NCI-H2029 (cell line): ENCODE results near the gene NCOA1.

Experiments used
- DNase-seq: peaks from one replicate; lab custom pipeline; 2025; lab: John Stamatoyannopoulos, UW

Gene NCOA1

DNA sequence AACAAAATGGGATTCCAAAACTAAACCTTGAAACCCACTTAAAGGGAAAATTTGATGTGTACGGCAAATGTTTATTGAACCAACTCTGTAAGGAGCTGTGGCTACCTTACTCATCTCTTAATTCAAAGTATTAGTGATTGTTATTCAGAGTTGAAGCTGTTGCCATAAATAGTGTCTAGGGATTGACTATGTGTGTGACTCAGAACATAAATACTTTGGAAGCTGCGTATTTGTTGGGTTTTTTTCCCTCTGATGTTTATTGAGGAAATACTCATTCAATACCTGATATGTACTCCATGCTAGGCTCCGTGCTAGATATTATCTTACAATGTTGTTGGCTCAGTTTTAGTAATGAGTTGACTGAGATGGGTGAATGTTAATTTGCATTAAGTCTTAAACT is 211.7 kb downstream of the NCOA1 start:
- DNase-seq = no peak

DNA sequence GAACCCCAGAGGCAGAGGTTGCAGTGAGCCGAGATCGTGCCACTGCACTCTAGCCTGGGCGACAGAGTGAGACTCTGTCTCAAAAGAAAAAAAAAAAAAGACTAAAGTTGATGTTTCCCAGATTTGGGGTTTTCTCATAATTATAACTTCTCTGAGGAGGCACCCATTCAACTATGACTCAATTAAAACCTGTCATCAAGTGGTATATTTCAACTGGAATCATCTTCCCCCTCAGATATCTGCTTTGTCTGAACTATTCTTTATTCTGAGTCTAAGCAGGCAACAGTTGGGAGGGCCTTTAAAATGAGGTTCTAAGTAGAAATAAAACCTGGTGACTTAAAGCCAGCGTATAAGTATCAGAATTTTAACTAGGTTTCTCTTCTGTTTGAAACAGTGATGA is 213.6 kb downstream of the NCOA1 start:
- no peak for DNase-seq

DNA sequence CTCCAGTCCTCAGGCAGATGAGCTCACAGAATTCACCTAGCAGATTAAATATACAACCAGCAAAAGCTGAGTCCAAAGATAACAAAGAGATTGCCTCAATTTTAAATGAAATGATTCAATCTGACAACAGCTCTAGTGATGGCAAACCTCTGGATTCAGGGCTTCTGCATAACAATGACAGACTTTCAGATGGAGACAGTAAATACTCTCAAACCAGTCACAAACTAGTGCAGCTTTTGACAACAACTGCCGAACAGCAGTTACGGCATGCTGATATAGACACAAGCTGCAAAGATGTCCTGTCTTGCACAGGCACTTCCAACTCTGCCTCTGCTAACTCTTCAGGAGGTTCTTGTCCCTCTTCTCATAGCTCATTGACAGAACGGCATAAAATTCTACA is 216.1 kb downstream of the NCOA1 start:
- no peak for DNase-seq

DNA sequence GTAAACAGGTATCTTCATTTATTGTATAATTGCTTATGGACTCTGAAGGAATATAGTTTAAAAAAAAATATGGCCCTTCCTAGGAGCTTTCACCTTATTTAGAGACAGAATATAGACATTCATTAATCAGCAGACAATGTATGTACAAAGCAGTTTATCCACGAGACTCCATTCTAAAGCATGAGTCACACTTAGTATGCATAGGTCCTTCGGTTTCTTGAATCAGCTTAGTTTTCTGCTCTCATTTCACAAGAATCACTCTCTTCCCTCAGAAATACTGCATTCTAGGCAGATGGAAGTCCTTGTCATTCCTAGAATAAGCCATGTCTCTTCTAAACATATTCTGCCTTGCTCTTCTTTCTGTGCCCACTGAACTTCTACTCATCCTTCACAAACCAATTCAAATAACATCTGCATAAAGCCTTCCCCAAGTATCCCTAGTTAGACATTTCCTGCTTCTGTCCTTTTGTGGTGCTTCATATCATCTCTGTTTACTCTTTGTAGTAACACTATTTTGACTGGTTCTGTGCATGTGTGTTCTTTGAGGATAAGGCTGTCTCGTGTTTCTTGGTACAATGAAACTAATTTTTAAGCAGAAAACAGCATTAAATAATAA is 217.6 kb downstream of the NCOA1 start:
- no peak for DNase-seq

DNA sequence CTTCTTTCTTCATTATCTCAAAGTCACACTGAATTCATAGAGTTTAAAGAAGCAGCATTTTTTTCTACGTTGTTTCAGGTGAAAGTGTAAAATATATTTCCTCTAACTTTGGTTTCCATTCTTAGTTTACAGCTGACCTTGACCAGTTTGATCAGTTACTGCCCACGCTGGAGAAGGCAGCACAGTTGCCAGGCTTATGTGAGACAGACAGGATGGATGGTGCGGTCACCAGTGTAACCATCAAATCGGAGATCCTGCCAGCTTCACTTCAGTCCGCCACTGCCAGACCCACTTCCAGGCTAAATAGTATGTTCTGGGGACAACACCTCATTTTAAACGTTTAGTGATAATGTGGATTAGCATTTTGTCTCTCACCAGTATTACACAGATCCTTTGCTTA is 219.8 kb downstream of the NCOA1 start:
- DNase-seq = no peak

DNA sequence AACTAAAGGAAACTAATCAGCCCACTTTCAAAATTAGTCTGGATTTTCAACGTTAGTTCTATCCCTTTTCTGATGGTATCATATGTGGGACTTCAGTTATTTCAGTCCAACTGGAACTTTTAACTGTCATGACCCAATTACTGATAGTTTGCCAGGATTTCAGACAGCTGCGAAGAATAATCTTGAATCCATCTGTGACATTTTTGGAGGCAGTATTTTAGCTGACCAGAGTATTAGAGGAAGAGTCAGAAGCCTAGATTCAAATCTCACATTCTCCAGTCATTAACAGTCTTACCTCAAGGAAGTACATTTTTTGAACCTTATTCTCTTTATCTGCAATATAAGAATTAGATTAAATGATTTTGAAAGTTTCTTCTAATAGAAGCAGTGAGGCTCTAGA is 220.8 kb downstream of the NCOA1 start:
- no peak for DNase-seq

DNA sequence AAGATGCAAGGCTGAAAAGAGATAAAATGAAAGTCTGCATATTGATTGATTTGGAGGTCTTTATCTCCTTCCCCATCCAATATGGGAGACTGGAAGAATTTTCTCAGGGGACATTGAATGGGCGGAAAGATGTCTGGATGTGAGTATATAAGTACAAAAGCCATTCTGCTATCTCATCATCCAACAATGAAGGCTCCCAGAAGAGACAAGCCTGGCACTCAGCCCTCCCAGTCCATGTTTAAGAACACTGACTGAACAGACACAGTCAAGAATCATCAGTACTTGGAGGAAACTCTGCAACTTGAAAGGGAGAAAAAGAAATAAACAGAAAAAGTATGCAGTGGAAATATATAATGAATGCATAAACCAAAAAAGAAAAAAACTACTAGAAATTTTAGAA is 221.2 kb downstream of the NCOA1 start:
- DNase-seq = no peak

DNA sequence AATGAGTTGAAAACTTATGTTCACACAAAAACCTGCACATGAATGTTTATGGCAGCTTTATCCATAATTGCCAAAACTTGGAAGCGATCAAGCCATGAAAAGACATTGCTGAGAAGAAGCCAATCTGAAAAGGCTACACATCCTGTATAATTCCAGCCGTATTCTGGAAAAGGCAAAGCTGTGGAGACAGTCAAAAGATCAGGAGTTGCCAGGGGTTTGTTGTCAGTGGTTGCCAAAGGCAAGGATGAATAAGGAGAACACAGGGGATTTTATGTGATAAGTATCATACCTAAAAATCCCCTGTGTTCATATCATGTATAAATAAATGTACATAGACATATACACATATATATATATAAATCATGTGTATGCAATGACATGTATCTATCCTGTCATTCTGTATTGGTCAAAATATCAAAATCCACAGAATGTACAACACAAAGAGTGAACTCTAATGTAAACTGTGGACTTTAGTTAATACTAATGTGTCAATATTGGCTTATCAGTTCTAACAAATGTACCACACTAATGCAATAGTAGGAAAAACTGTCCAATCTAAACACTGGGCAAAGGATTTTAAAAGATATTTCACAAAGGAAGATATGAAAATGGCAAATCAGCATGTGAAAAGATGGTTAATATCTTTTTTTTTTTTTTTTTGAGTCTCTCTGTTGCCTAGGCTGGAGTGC is 226.4 kb downstream of the NCOA1 start:
- DNase-seq = no peak

DNA sequence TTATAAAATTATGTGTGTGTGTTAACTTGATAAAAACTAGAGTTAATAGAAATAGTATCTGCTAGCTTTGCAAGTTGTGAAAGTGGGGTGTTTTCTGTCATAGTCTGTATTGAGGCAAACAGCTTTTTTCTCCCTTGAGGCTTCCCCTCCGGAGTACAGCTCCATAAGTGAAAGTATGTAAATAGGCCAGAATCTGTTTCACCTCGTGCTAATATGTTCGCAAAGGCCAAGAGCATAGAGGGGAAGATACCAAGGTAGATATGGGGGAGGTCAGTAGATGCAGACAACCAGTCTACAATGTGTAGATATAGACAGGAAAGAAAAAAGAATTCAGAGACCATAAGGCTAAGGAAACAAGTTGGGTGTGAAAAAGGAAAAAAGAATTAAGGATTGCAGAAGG is 229.3 kb downstream of the NCOA1 start:
- no peak for DNase-seq

DNA sequence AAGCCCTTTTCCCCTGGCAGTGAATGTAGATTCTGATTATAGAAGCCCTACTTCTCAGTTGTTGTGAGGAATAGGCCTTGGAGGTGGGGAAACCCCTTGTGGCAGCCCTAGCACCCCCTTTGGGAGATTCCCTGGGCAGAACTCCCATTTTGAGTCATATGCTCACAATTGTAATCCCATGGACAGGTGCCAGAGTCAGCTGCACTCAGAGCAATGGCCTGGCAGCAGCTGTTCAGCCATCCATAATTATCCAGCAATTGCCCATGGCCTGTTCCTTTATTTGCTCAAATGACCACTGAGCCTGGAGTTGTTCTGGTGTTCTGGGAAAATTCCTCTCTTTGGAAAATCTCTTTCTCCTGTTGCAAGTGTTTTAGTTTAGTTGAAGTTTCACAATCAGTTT is 230.4 kb downstream of the NCOA1 start:
- peak; percentile 58 for DNase-seq

DNA sequence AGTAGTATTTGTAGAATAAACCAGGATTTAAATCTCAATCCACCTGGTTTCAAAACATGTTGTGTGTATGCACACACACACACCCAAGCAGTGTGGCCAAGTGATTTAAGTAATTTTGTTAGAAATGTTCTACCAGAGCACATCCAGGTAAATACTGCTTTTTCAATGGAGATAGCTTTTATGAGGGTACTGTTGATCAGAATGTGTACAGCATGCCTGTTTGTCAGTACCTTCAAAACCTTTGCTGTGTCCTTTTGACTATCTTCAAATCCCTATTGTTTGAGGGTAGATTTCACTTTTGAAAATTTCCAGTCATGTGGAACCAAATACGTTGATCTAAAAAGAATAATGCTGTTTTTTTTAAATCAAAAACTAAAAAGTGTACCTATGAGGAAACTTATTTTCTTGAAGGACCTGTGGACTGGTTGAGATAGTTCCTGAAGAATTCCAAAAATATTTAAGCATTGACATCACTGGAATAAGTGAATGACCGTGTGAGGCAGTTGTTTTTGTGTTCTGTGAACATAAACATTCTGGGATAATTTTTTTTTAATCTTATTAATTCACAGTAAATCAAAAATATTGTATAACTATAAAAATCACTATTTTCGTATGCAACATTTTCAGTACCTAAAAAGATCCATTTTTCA is 231.2 kb downstream of the NCOA1 start:
- DNase-seq = no peak

DNA sequence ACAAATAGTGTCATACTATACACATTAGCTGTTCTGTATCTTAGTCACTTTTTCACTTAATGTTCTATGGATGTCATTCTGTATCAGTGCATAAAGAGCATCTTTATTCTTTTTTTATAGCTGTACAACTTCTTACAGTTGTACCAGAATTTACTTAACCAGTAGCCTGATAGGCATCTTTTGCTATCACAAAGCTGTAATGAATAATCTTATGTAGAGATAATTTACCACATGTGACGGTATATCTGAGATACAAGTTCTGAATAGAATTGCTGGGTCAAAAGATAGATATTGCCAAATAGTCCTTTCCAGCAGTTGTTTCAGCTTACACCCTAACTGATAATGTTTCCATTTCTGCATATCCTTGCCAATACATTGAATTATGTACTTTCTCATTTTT is 232.1 kb downstream of the NCOA1 start:
- no peak for DNase-seq

DNA sequence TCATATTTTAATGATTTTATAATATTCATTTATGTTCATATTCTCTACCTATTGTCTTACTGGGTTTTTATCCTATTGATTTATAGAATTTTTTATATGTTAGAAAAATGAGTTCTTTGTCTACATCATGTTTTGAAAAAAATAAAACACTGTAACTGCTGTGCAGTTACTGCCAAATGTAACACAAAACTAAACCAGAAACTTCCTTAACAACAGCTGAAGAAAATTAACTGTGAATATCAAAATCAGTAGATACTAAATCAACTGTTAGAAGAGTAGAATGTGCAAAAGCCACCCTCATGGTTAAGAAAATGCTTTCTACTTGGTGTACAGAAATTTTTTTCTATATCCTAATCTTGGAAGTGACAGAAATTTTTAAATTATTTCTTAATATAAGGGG is 232.6 kb downstream of the NCOA1 start:
- DNase-seq = no peak

DNA sequence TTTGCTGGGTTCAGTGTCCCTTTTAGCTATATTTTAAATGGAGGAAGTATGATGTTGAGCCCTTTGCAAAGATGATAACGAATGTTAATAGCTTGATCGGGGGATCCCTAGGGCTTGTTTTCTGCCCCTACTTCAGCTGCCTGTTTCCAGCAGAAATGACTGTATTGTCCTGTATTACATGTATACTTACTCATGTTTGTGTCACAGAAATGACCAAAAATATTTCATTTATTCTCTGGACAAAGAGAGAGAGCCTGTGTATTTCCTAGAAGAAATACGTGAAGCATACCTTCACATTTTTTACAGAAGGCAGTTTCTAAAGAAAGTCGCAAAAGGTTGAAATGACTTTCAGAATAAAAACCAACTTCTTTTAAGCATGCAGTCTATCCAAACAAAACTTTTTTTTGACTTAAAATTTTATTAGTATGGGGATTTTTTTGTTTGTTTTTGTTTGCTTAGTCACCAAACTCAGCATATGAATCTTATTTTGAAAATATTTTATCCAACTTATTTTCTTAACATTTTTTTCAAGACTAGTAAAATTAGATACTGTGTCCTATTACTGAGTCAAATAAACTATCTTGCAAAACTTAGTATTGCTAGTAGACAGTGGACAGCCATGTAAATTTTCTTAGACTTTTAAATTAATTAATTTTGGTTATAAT is 233.2 kb downstream of the NCOA1 start:
- DNase-seq = no peak

DNA sequence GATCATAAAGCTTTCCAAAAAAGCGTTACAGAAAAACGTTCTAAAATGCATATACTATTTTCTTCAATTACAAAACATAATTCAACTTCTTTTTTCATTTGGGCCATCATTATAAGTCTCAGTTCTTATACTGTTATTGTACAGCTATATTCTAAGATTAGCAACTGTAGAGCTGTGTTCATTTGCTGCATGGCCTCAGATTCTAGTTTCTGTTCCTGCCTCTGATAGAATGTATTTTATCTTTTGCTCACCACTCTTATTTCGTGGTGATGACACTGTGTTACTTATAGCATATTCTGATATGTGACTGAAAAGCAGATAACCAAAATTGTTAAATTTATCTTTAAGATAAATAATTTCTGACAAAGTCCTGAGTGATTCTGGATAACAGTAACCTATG is 234.9 kb downstream of the NCOA1 start:
- no peak for DNase-seq

DNA sequence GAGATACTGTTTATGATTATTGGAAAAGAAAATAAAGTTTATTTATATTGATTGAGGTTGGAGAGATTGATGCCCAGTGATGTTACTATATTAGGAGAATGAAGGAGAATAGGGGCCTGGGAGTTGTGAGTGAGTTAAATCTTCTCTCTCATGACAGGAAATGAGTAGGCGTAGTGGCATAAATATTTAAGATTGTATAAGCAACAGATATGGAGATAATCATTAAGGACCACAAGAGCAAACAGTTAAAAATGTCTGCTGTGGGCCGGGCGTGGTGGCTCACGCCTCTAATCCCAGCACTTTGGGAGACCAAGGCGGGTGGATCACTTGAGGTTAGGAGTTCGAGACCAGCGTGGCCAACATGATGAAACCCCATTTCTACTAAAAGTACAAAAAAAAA is 239.4 kb downstream of the NCOA1 start:
- DNase-seq = no peak

DNA sequence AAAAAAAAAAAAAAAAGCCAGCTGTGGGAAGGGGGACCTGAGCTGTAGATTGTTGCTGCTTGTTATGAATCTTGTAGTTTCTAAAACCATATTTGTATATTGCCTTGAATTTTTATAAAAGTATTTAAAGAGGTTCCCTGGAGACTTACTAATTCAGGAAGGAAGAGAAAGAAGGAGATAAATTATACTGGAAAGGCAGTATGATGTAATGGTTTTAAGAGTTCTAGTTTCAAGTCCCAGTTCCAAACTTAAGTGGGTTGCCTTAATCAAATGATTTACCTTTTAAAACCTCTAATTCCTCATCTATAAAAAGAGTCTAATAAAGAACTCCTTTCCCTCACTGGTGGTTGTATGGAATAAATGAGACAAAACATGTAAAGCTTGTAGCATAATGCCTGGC is 240.0 kb downstream of the NCOA1 start:
- no peak for DNase-seq

DNA sequence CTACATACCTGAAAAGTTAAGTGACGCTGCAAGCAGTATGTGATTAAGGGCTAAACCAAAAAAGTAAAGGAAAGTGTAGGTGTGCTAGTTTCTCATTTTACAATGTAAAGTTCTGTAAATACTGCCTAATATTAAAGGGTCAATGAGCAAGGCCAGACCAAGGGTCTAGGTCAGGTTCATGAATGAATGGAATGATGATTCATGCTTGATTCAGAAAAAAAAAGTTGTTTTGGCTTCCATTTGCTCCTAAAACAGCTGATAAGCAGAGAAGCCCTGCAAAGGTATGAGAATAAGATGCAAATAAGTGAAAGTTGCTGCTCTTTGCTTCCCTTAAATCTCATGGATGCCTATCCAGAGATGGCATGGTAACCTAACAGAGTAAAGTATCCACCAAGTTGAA is 240.9 kb downstream of the NCOA1 start:
- no peak for DNase-seq

DNA sequence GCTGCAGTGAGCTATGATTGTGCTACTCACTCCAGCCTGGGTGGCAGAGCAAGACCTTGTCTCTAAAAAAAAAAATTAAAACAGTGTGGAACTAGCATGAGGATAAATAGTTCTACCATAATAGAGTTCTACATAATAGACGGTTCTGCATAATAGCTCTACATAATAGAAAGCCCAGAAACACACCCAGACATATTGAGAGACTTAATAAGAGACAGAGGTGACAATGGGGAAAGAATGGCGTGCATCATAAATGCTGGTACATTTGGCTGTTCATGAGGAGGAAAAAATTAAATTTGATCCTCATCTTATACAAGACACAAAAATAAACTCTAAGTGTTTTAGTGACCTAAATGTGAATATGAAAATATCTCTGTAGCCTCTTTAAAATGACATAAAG is 243.7 kb downstream of the NCOA1 start:
- no peak for DNase-seq

DNA sequence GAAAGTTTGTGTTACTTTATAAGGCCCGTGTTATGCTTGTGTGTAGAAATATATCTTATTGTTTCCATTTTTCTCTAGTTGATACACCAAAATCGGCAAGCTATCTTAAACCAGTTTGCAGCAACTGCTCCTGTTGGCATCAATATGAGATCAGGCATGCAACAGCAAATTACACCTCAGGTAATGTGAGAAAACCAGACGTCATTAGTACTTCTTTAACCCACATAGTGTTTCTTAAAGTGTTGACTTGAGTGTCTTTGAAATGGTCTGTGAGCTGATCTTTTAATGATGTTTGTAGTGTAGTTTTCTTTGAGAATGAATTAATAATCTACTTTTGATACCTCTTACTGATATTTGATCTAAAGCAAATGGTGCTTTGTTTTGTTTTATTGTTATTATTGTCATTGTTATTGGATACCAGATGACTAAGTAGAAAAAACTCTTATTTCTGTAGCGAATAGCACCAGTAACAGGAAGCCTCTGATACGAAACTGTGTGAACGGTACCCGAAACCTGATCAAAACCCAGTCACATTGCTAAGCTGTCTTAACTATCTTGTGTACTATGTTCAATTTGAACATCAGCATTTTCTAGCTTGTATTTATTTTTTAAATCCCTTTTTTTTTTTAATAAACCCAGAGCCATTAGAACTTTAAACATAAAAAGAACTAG is 248.4 kb downstream of the NCOA1 start:
- no peak for DNase-seq

DNA sequence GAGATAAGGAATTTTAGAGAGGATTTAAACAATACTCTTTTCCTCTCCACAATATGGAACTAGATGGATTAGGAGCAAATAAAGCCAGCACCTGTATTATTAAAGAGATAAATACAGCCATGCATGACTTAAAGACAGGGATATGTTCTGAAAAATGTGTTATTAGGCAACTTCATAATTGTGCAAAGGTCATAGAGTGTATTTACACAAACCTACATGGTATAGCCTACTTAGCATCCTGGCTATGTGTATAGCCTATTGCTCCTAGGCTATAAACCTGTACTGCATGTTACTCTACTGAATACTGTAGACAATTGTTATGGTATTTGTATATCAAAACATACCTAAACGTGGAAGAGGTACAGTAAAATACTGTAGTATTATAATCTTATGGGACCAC is 249.1 kb downstream of the NCOA1 start:
- no peak for DNase-seq

DNA sequence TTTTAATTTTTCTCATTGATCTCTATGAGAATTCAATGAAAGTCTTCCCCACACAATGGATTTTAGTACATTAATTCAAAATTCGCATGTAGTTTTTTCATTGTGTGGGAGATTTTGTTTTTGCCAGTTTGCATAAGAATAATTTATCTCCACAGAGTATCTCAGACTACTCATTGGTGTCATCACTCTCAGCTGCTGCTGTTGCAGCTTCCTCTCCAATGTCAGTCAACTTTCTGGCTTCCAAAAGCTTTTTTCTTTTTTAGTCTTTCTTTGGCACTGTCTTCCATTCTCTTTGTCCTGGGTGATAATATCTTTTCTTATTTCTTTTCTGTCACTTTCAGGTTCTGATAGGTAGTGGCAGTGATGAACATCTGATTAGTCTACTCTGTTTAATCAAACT is 251.7 kb downstream of the NCOA1 start:
- no peak for DNase-seq

DNA sequence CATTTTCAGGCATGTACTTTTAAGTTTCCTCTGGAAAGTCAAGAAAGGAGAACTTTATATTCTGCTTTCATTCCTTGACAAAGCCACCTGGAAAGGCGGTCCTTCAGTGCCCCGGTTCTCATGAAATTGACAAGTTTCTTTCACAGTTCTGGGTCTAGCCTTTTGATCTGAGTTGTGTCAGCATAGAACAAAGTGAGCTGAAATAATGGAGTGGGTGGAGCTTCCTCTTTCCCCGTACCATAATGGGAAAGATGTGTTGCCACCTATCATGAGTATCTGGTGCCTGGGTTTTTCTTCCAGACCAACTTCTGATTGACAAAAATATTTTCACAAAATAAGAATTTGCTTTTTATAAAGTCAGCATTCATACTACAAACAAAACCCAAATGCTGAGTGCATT is 252.9 kb downstream of the NCOA1 start:
- no peak for DNase-seq
